ENCODE measurements around the gene WFDC2. TPM values are rescaled to one million over a fixed set of nuclear protein-coding genes. Genes with fewer than 3 reads are reported as not detected.

Gene WFDC2
- total RNA-seq, 2 experiments from 2014 or later = 0.83 to 1.0 TPM

Small RNA genes within 50 kb of the gene (microRNA-seq; reads per million reads assigned to microRNA genes)
- gene MIR6812 (ENCODE audit: borderline microRNAs expressed, borderline replicate concordance) = 1.6 reads per million

Other genes starting within 250 kb of the WFDC2 start
- not detected for gene SEMG2, start 248.4 kb upstream of the WFDC2 start, total RNA-seq
- not detected for gene SLPI, start 215.2 kb upstream of the WFDC2 start, total RNA-seq
- not detected for gene RBPJL, start 162.9 kb upstream of the WFDC2 start, total RNA-seq
- 1 to 10 TPM; 1.0 to 1.5 TPM for gene MATN4, start 161.5 kb upstream of the WFDC2 start, total RNA-seq
- 10 to 100 TPM; 28.4 to 31.4 TPM for gene SDC4, start 121.3 kb upstream of the WFDC2 start, total RNA-seq
- gene SYS1, start 106.6 kb upstream of the WFDC2 start, total RNA-seq = 10 to 100 TPM; 24.0 to 26.0 TPM
- 1 to 10 TPM in 1 of 2 experiments, under 1 TPM in 1; 0.59 to 1.0 TPM for gene TP53TG5, start 91.4 kb upstream of the WFDC2 start, total RNA-seq
- 10 to 100 TPM; 55.3 to 56.7 TPM for gene DBNDD2, start 61.5 kb upstream of the WFDC2 start, total RNA-seq
- 10 to 100 TPM; 37.7 to 43.8 TPM for gene PIGT, start 53.6 kb upstream of the WFDC2 start, total RNA-seq
- not detected for gene SPINT3, start 45.9 kb downstream of the WFDC2 start, total RNA-seq
- not detected for gene WFDC6, start 69.7 kb downstream of the WFDC2 start, total RNA-seq
- gene EPPIN, start 77.6 kb downstream of the WFDC2 start, total RNA-seq = not detected
- gene WFDC8, start 109.5 kb downstream of the WFDC2 start, total RNA-seq = not detected
- not detected for gene WFDC10A, start 160.0 kb downstream of the WFDC2 start, total RNA-seq
- gene WFDC9, start 161.5 kb downstream of the WFDC2 start, total RNA-seq = not detected
- not detected for gene WFDC11, start 200.5 kb downstream of the WFDC2 start, total RNA-seq
- not detected for gene WFDC13, start 232.3 kb downstream of the WFDC2 start, total RNA-seq
- gene WFDC10B, start 235.3 kb downstream of the WFDC2 start, total RNA-seq = not detected

Measured in activated naive CD4-positive, alpha-beta T cell treated with anti-CD3 and anti-CD28 coated beads for 36 hours (primary cell).